ENCODE results near the gene HDDC3. TPM values are rescaled to one million over a fixed set of nuclear protein-coding genes. Genes with fewer than 3 reads are reported as not detected.
"Not testable (repeated sequence)": the region's sequence is repeated elsewhere in the genome, so short reads cannot be mapped to it uniquely, and the experiment has no call there.

HDDC3 gene
- polyA plus RNA-seq, 1 donor (not counting 4 experiments of a cell fraction or from before 2014, with no cell fraction given), result 11.8 TPM

DNA sequence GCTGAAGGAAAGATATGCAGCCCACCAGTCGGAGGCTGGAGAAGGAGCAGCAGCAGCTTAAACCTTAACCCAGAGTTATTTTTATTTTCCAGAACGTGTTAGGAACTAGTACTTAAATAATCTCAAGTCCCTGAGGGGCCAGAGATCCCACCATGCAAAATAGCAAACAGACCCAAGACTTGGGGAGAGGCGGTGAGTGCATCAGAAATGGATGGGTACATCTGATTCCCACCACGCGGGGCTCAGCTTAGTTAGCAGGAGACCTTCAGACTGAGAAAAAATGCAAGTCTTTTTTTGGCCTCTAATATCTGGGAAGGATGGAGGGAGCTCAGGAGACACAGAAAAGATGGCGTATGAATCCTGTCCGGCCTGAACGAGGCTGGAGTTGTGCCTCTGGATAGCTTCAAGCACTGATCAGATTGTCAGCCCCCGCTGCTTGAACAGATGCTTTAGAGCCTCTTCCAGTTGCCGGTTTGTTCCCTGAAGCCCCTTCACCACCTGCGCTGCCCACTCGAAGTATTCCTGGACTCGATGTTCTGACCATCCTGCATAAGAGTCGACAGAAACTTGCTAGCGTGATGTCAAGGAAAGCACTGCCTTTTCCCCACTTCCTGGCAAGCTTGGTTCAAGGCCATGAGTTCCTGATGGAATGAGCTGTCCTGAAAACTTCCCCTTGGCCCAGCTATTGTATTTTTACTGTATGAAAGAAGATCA, 1.3 kb downstream of the HDDC3 start:
- peak overlapping the region; percentile 90 for H3K4me2 ChIP-seq (ENCODE audit: control insufficient read depth, extremely low read depth, insufficient read depth, low read depth, low read length)
- no peaks in the 10 kb centered on the region for H3K27me3 ChIP-seq (ENCODE audit: control insufficient read depth, extremely low read depth, insufficient read depth, low read length)
- H3K27ac ChIP-seq (ENCODE audit: control insufficient read depth, insufficient read depth, low read length), result peak overlapping the region; percentile 83
- H4K20me1 ChIP-seq (ENCODE audit: control insufficient read depth, extremely low read depth, insufficient read depth, low read length), result no peaks in the 10 kb centered on the region
- H3K4me3 ChIP-seq (ENCODE audit: control insufficient read depth in 2 of 3, extremely low read depth in 1 of 3, insufficient read depth in 2 of 3, low read depth in 1 of 3, low read length in 3 of 3), result peak overlapping the region in 1 of 3 experiments; percentile 91
- H3K4me1 ChIP-seq (ENCODE audit: control insufficient read depth, extremely low read depth, insufficient read depth, low read length), result peaks cover 32% of the 10 kb centered on the region
- dilution Hi-C loops (cut with MboI; ENCODE audit: extremely low pct_ligation_motif_present, low sequenced_read_pairs), result no loop called here
- H3K9me3 ChIP-seq (ENCODE audit: control insufficient read depth, low read depth, low read length), result no peaks in the 10 kb centered on the region
- H3K9ac ChIP-seq (ENCODE audit: control insufficient read depth, extremely low read depth, insufficient read depth, low read length), result peak overlapping the region; percentile 83
- H3K79me2 ChIP-seq (ENCODE audit: control insufficient read depth, insufficient read depth, low read length), result peaks cover 7% of the 10 kb centered on the region
- TF ChIP-seq CTCF (optimal IDR thresholded peaks at IDR 0.05 in 1 of 3, IDR thresholded peaks at IDR 0.05 in 1 of 3, conservative IDR thresholded peaks at IDR 0.05 in 1 of 3; ENCODE audit: extremely low read depth in 1 of 3, insufficient read depth in 2 of 3, low read length in 3 of 3) (no peak), EZH2 (IDR thresholded peaks at IDR 0.05; ENCODE audit: low read length) (no peak)
- no peak overlapping the region for H2AFZ ChIP-seq (ENCODE audit: control insufficient read depth, low read length)
- no peaks in the 10 kb centered on the region for H3K9me1 ChIP-seq (ENCODE audit: control insufficient read depth, extremely low read depth, insufficient read depth, low read length)
- no peaks in the 10 kb centered on the region for H3K36me3 ChIP-seq (ENCODE audit: control insufficient read depth in 2 of 2, extremely low read depth in 1 of 2, insufficient read depth in 2 of 2, low read length in 2 of 2)
- FAIRE-seq, result no peak
- no peak for DNase-seq (ENCODE audit: low read depth, low spot score)

- H3K4me2 ChIP-seq (ENCODE audit: control insufficient read depth, extremely low read depth, insufficient read depth, low read depth, low read length), result peak overlapping the region; percentile 90
These were observed 2.9 kb downstream of the HDDC3 start for GRCh38 chr15:90929246-90930019.

GRCh38 chr15:90928106-90928505, 4.2 kb downstream of the HDDC3 start:
- peaks cover 20% of the 10 kb centered on the region for H3K4me1 ChIP-seq (ENCODE audit: control insufficient read depth, extremely low read depth, insufficient read depth, low read length)
- FAIRE-seq; H2AFZ ChIP-seq (ENCODE audit: control insufficient read depth, low read length); H3K27ac ChIP-seq (ENCODE audit: control insufficient read depth, insufficient read depth, low read length); H3K9me3 ChIP-seq (ENCODE audit: control insufficient read depth, low read depth, low read length); H3K9me1 ChIP-seq (ENCODE audit: control insufficient read depth, extremely low read depth, insufficient read depth, low read length); DNase-seq (ENCODE audit: low read depth, low spot score); H3K4me3 ChIP-seq (ENCODE audit: control insufficient read depth in 2 of 3, extremely low read depth in 1 of 3, insufficient read depth in 2 of 3, low read depth in 1 of 3, low read length in 3 of 3); H3K9ac ChIP-seq (ENCODE audit: control insufficient read depth, extremely low read depth, insufficient read depth, low read length); H3K79me2 ChIP-seq (ENCODE audit: control insufficient read depth, insufficient read depth, low read length); H3K36me3 ChIP-seq (ENCODE audit: control insufficient read depth in 2 of 2, extremely low read depth in 1 of 2, insufficient read depth in 2 of 2, low read length in 2 of 2); H3K4me2 ChIP-seq (ENCODE audit: control insufficient read depth, extremely low read depth, insufficient read depth, low read depth, low read length); H4K20me1 ChIP-seq (ENCODE audit: control insufficient read depth, extremely low read depth, insufficient read depth, low read length); dilution Hi-C loops (cut with MboI; ENCODE audit: extremely low pct_ligation_motif_present, low sequenced_read_pairs); H3K27me3 ChIP-seq (ENCODE audit: control insufficient read depth, extremely low read depth, insufficient read depth, low read length): not testable (repeated sequence)

More at GRCh38 chr15:90929246-90930019, 2.9 kb downstream of the HDDC3 start:
- no peaks in the 10 kb centered on the region for H3K79me2 ChIP-seq (ENCODE audit: control insufficient read depth, insufficient read depth, low read length)
- FAIRE-seq (no peak), DNase-seq (ENCODE audit: low read depth, low spot score) (no peak)
- no peaks in the 10 kb centered on the region for H3K9me1 ChIP-seq (ENCODE audit: control insufficient read depth, extremely low read depth, insufficient read depth, low read length)
- H3K9ac ChIP-seq (ENCODE audit: control insufficient read depth, extremely low read depth, insufficient read depth, low read length), result peak overlapping the region; percentile 83
- peak overlapping the region; percentile 54 to 72 (median 64) for H3K4me3 ChIP-seq (ENCODE audit: control insufficient read depth in 2 of 3, extremely low read depth in 1 of 3, insufficient read depth in 2 of 3, low read depth in 1 of 3, low read length in 3 of 3)
- no peak for TF ChIP-seq EZH2 (IDR thresholded peaks at IDR 0.05; ENCODE audit: low read length)
- no peak for TF ChIP-seq CTCF (optimal IDR thresholded peaks at IDR 0.05 in 1 of 3, IDR thresholded peaks at IDR 0.05 in 1 of 3, conservative IDR thresholded peaks at IDR 0.05 in 1 of 3; ENCODE audit: extremely low read depth in 1 of 3, insufficient read depth in 2 of 3, low read length in 3 of 3)
- H3K36me3 ChIP-seq (ENCODE audit: control insufficient read depth in 2 of 2, extremely low read depth in 1 of 2, insufficient read depth in 2 of 2, low read length in 2 of 2), result no peaks in the 10 kb centered on the region
- dilution Hi-C loops (cut with MboI; ENCODE audit: extremely low pct_ligation_motif_present, low sequenced_read_pairs), result no loop called here
- H3K27ac ChIP-seq (ENCODE audit: control insufficient read depth, insufficient read depth, low read length), result peak overlapping the region; percentile 72
- no peaks in the 10 kb centered on the region for H4K20me1 ChIP-seq (ENCODE audit: control insufficient read depth, extremely low read depth, insufficient read depth, low read length)
- peak overlapping the region; percentile 90 for H2AFZ ChIP-seq (ENCODE audit: control insufficient read depth, low read length)
- H3K9me3 ChIP-seq (ENCODE audit: control insufficient read depth, low read depth, low read length), result no peaks in the 10 kb centered on the region
- H3K4me1 ChIP-seq (ENCODE audit: control insufficient read depth, extremely low read depth, insufficient read depth, low read length), result peaks cover 24% of the 10 kb centered on the region
- no peaks in the 10 kb centered on the region for H3K27me3 ChIP-seq (ENCODE audit: control insufficient read depth, extremely low read depth, insufficient read depth, low read length)
